Fibroblast of pulmonary artery (primary cell): ENCODE data around the gene KCNIP1.

Source experiments
- DNase-seq: peaks from one replicate; pipeline ENCODE4 v3.0.0-alpha.2; 2010; ENCODE audit warnings: low read depth
- H3K4me3 ChIP-seq: replicated peaks from 2 replicates; pipeline ENCODE4 v1.5.1; 2011; ENCODE audit warnings: low read depth, mild to moderate bottlenecking, control low read depth, low read length, moderate library complexity
- TF ChIP-seq, protein P1 (sequence below): IDR thresholded peaks from 2 replicates; pipeline ENCODE4 v1.5.1; 2011; ENCODE audit warnings: mild to moderate bottlenecking, control low read depth, low read length, inconsistent platforms; ENCODE audit errors: missing control alignments

KCNIP1 gene

DNA sequence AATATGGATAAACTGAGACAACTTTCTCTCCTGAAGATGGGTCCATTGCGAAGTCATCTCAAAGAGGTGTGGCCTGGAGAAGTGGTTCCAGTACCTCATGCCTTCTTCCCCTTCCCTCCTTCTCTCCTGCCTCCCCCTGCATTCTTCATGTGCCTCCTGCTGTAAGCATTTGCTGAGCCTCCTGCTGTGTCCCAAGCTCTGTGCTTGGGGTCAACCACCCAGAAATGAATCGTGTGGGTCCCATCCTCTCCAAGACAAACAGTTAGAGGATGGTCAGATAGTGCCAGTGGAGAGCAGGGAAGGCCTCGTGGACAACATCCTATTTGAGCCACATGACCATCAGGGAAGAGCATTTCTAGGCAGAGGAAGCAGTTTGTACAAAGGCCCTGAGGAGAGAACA lies 53.5 kb downstream of the KCNIP1 start:
- no peak for DNase-seq
- no peak overlapping the region for H3K4me3 ChIP-seq
- TF ChIP-seq, protein P1, sequence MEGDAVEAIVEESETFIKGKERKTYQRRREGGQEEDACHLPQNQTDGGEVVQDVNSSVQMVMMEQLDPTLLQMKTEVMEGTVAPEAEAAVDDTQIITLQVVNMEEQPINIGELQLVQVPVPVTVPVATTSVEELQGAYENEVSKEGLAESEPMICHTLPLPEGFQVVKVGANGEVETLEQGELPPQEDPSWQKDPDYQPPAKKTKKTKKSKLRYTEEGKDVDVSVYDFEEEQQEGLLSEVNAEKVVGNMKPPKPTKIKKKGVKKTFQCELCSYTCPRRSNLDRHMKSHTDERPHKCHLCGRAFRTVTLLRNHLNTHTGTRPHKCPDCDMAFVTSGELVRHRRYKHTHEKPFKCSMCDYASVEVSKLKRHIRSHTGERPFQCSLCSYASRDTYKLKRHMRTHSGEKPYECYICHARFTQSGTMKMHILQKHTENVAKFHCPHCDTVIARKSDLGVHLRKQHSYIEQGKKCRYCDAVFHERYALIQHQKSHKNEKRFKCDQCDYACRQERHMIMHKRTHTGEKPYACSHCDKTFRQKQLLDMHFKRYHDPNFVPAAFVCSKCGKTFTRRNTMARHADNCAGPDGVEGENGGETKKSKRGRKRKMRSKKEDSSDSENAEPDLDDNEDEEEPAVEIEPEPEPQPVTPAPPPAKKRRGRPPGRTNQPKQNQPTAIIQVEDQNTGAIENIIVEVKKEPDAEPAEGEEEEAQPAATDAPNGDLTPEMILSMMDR = no peak

DNA sequence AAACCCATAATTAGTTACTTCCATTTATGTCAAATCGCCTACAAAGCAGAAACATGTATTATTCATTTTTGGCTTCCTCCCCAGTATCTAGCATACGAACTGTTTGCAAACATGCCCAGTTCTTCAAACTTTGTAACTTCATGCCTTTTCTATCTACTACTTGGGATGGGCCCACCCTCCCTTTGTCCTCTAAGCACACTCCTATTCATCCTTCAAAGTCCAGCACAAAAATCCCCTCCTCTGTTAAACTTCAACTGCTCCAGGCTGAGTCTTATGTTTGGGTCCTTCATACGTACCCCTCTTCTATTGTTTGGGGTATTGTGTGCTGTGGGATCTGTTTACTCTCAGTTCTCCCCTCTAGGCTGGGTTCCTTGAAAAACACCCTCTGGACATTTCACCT lies 55.5 kb downstream of the KCNIP1 start:
- TF ChIP-seq, protein P1 = no peak
- no peak for DNase-seq
- H3K4me3 ChIP-seq = no peak overlapping the region

DNA sequence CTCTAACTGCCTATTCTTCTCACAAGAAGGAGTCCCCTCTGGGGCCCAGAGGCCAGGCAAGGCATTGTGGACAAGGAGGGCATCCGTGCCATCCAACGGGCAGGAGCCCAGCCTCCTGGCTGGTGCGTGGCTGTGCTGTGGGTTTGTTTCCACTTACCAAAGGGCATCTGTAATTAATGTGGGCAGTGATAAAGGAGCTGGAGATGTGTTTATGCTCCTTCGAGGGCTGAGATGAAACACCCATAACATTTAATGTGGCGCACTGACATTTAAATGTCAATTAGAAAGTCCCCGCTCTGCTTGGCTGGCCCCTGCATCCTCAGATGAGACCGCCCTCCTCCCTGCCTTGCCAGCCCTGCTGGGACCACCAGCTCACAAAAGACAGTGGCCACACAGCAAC lies 57.1 kb downstream of the KCNIP1 start:
- TF ChIP-seq, protein P1 = no peak
- H3K4me3 ChIP-seq = no peak overlapping the region
- no peak for DNase-seq

DNA sequence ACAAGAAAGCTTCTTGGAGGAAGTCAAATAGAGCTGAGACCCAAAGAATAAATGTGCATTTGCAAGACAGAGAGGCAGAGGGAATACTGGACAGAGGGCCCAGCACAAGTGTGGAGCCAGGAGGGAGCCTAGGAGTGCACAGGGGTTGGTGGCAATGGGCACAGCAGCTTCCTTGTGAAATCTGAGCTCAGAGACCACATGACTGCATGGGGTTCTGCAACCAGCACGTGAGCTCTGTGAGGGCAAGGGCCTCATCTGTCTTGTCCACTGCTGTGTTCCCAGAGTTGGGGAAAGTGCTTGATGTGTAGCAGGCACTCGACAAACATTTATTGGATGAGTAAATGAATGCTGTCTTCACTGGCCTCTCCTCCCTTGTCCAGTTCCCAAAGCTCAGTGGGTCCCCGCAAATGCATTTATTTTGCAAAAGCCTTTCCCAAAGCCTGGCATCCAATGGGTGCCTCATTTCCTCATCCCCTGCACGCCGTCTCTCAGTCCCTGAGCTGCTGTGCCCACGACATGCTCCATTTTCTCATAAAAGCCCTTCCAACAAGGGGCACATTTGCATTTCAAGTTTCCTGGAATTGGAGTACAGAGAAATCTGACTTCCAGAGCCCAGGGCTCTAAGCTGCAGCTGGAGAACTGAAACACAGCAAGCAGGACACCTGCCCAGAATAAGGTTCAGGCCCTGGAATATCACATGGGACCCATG lies 58.5 kb downstream of the KCNIP1 start:
- TF ChIP-seq, protein P1 = no peak

DNA sequence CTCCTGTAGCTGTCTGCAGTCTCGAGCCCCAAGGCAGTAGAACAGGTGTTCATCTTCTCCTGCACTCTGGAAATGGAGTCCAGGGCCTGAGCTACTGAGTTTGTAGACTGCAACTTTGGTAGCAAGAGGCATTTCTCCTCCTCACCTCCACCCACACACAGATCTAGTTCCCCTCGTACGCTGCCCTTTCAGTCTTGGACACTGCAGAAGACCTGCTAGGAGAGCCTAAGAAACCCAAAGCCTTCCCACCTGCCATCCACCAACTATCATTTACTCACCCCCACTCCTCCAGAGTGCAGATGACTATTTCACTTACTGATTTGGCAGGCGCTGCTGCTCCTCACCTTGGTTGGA lies 59.0 kb downstream of the KCNIP1 start:
- no peak for DNase-seq
- no peak overlapping the region for H3K4me3 ChIP-seq
- TF ChIP-seq, protein P1 = no peak

More for the DNA sequence above, 58.5 kb downstream of the KCNIP1 start:
- no peak for DNase-seq
- no peak overlapping the region for H3K4me3 ChIP-seq

DNA sequence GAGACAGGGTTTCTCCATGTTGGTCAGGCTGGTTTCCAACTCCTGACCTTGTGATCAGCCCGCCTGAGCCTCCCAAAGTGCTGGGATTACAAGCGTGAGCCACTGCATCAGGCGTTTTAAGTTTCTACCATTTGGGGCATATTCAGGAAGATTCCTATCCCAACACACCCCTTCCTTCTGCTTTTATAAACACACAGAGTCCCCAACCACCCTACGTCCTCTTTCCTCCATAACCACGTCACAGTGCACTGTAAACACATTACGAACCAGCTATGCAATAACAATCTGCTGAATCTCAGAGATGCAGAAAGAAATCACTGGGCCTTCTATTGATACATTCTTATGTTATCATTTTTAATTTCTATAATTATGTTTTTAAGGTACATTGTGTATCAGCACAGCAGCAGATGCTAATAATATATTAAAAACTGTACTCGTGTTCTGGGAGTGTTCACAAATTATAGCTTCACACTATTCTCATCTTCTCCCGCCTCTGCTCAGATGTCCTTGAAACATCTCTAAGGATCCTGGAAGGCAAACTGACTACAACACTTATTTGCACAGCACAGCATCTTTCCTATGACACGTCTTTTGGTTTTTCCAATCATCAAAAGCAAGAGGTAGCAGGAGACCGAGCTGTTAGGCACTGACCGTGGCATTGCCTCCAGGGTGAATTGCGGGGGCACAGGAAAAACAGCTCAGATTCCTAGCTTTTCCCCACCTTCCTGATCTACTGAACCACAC lies 60.2 kb downstream of the KCNIP1 start:
- DNase-seq = no peak
- TF ChIP-seq, protein P1 = no peak
- H3K4me3 ChIP-seq = no peak overlapping the region
